Caco-2 (cell line): ENCODE data around the gene CATSPERD. TPM values are rescaled to one million over a fixed set of nuclear protein-coding genes. Genes with fewer than 3 reads are reported as not detected.

Experiments
- BruUV-seq: library from RNA; stranded (reverse); fragments of 400-500 nt; replicated peaks from 2 replicates; lab custom pipeline; 2021; lab: Mats Ljungman, UMichigan
- CTCF ChIA-PET: fragments of 300-600 bp; sonication (Branson Sonifier 250); formaldehyde crosslinking; loops from one replicate; lab custom pipeline; 2022; ENCODE audit warnings: antibody characterized with exemption; lab: Charles Lee
- POLR2A ChIA-PET: fragments of 300-600 bp; sonication (Branson Sonifier 250); formaldehyde crosslinking; loops from one replicate; lab custom pipeline; 2022; ENCODE audit warnings: antibody characterized with exemption; lab: Charles Lee
- DNase-seq, 2 experiments: peaks; one replicate each; pipeline versions ENCODE4 v3.0.0 to v3.0.0-alpha.2; 2020 to 2022
- H3K27me3 ChIP-seq: replicated peaks from 2 replicates; pipeline ENCODE4 v1.6.0; 2011; ENCODE audit warnings: low read length; ENCODE audit not compliant: control insufficient read depth, insufficient read depth
- H3K36me3 ChIP-seq: 2 replicates; pipeline ENCODE4 v1.5.1; 2011; ENCODE audit warnings: low read length; ENCODE audit not compliant: control insufficient read depth, insufficient read depth
- H3K4me1 ChIP-seq: fragments of 250-450 bp; sonication (Bioruptor Pico); 2 replicates; pipeline ENCODE4 v1.5.1; 2020; ENCODE audit warnings: mild to moderate bottlenecking
- H3K4me3 ChIP-seq: 2 replicates; pipeline ENCODE4 v1.5.1; 2011; ENCODE audit warnings: low read depth, mild to moderate bottlenecking, control low read depth, low read length
- H3K9me3 ChIP-seq: fragments of 250-450 bp; sonication (Bioruptor Pico); 2 replicates; pipeline ENCODE4 v1.5.1; 2020; ENCODE audit warnings: mild to moderate bottlenecking, moderate library complexity
- H3K27ac Mint-ChIP-seq: one replicate; pipeline ENCODE4 v1.8.0; 2022; ENCODE audit warnings: mixed read lengths; ENCODE audit not compliant: unreplicated experiment
- H3K27me3 Mint-ChIP-seq: one replicate; pipeline ENCODE4 v1.8.0; 2022; ENCODE audit warnings: mixed read lengths; ENCODE audit not compliant: insufficient read depth, unreplicated experiment
- H3K36me3 Mint-ChIP-seq: one replicate; pipeline ENCODE4 v1.8.0; 2022; ENCODE audit warnings: mild to moderate bottlenecking, mixed read lengths; ENCODE audit not compliant: insufficient read depth, unreplicated experiment
- H3K4me1 Mint-ChIP-seq: one replicate; pipeline ENCODE4 v1.8.0; 2022; ENCODE audit warnings: low read depth, mixed read lengths; ENCODE audit not compliant: unreplicated experiment
- H3K4me3 Mint-ChIP-seq: one replicate; pipeline ENCODE4 v1.8.0; 2022; ENCODE audit warnings: mild to moderate bottlenecking, moderate library complexity, mixed read lengths; ENCODE audit not compliant: unreplicated experiment
- H3K9me3 Mint-ChIP-seq: one replicate; pipeline ENCODE4 v1.8.0; 2022; ENCODE audit warnings: mixed read lengths; ENCODE audit not compliant: unreplicated experiment
- intact Hi-C: fragments of 100-400 bp; cut with micrococcal nuclease; formaldehyde crosslinking; loops from one replicate; pipeline ENCODE4 v1.10.0; 2022; ENCODE audit not compliant: unreplicated experiment
- total RNA-seq: library from RNA; stranded (reverse); gene quantifications from 2 replicates; pipeline ENCODE4 v1.2.3, GENCODE V29; 2022
- TF ChIP-seq, protein P1 (sequence below), 2 experiments: fragments of 200-600 bp in 1 of 2; IDR thresholded peaks; 1 replicate in 1 of 2; 2 replicates in 1 of 2; pipeline versions ENCODE4 v1.5.1 to v1.8.0; 2011 to 2022; ENCODE audit warnings: antibody characterized with exemption in 1 of 2, control low read depth in 1 of 2, inconsistent platforms in 1 of 2, low read depth in 1 of 2, low read length in 1 of 2, mild to moderate bottlenecking in 1 of 2, moderate library complexity in 1 of 2; ENCODE audit not compliant: insufficient read depth in 1 of 2, severe bottlenecking in 1 of 2, unreplicated experiment in 1 of 2

CATSPERD gene
- total RNA-seq, 1 experiment from 2014 or later: not detected

DNA sequence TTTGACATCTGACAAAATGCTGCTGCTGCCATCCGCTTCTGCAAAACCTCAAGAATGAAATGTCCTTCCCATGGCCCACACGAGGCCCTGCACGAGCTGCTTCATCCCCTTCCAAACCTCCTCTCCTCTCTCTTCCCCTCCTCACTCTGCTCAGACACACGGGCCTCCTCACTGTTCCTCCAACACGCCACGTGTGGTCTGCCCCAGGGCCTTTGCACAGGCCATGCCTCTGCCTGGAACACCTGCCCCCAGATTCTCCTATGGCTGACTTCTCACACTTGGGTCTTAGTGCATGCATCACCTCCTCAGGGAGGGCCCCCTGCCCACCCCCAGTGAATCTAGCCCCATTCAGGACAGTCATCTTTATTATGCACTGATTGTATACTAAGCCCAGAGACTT is 100.3 kb downstream of the CATSPERD start:
- no peaks in the 10 kb centered on the region for H3K36me3 Mint-ChIP-seq
- H3K4me3 Mint-ChIP-seq: no peak overlapping the region
- Histone ChIP-seq H3K4me1 (no peaks in the 10 kb centered on the region), H3K4me3 (no peak overlapping the region), H3K9me3 (no peaks in the 10 kb centered on the region), H3K36me3 (no peaks in the 10 kb centered on the region), H3K27me3 (no peaks in the 10 kb centered on the region)
- no peaks in the 10 kb centered on the region for H3K9me3 Mint-ChIP-seq
- TF ChIP-seq, protein P1, sequence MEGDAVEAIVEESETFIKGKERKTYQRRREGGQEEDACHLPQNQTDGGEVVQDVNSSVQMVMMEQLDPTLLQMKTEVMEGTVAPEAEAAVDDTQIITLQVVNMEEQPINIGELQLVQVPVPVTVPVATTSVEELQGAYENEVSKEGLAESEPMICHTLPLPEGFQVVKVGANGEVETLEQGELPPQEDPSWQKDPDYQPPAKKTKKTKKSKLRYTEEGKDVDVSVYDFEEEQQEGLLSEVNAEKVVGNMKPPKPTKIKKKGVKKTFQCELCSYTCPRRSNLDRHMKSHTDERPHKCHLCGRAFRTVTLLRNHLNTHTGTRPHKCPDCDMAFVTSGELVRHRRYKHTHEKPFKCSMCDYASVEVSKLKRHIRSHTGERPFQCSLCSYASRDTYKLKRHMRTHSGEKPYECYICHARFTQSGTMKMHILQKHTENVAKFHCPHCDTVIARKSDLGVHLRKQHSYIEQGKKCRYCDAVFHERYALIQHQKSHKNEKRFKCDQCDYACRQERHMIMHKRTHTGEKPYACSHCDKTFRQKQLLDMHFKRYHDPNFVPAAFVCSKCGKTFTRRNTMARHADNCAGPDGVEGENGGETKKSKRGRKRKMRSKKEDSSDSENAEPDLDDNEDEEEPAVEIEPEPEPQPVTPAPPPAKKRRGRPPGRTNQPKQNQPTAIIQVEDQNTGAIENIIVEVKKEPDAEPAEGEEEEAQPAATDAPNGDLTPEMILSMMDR (IDR thresholded peaks at IDR 0.05; ENCODE audit: insufficient read depth in 1 of 2, low read depth in 1 of 2, low read length in 1 of 2, severe bottlenecking in 1 of 2, unreplicated experiment in 1 of 2): no peak
- ChIA-PET POLR2A (no interaction called here), CTCF (interaction anchor here (1.7 kb wide), 1 partner anchor 17 kb away, joined by 7 read pairs; no protein-coding TSS in a partner anchor)
- H3K4me1 Mint-ChIP-seq: no peaks in the 10 kb centered on the region
- no peaks in the 10 kb centered on the region for H3K27me3 Mint-ChIP-seq
- DNase-seq: no peak
- H3K27ac Mint-ChIP-seq: no peak overlapping the region
- intact Hi-C loops: no loop called here
- no TSS peak for BruUV-seq

GRCh38 chr19:5821521-5822180 is 101.2 kb downstream of the CATSPERD start:
- ChIA-PET POLR2A (no interaction called here), CTCF (interaction anchor here (1.7 kb wide), 1 partner anchor 17 kb away, joined by 7 read pairs; no protein-coding TSS in a partner anchor)
- DNase-seq: no peak
- H3K4me1 ChIP-seq: no peaks in the 10 kb centered on the region
- H3K9me3 ChIP-seq: no peaks in the 10 kb centered on the region
- no peaks in the 10 kb centered on the region for H3K36me3 ChIP-seq
- H3K27me3 ChIP-seq: no peaks in the 10 kb centered on the region
- TF ChIP-seq, protein P1 (IDR thresholded peaks at IDR 0.05; ENCODE audit: insufficient read depth in 1 of 2, low read depth in 1 of 2, low read length in 1 of 2, severe bottlenecking in 1 of 2, unreplicated experiment in 1 of 2): no peak
- no peak overlapping the region for H3K27ac Mint-ChIP-seq
- no peaks in the 10 kb centered on the region for H3K9me3 Mint-ChIP-seq
- no peaks in the 10 kb centered on the region for H3K4me1 Mint-ChIP-seq
- H3K4me3 Mint-ChIP-seq: no peak overlapping the region
- no TSS peak for BruUV-seq
- H3K27me3 Mint-ChIP-seq: no peaks in the 10 kb centered on the region
- no peaks in the 10 kb centered on the region for H3K36me3 Mint-ChIP-seq
- no peak overlapping the region for H3K4me3 ChIP-seq
- intact Hi-C loops: no loop called here

GRCh38 chr19:5822181-5822844 is 101.9 kb downstream of the CATSPERD start:
- CTCF ChIA-PET: interaction anchor here (1.1 kb wide), 1 partner anchor 18 kb away, joined by 8 read pairs; no protein-coding TSS in a partner anchor
- Mint-ChIP-seq H3K27me3 (no peaks in the 10 kb centered on the region), H3K4me1 (peaks cover 5% of the 10 kb centered on the region), H3K27ac (no peak overlapping the region), H3K36me3 (no peaks in the 10 kb centered on the region), H3K9me3 (no peaks in the 10 kb centered on the region), H3K4me3 (no peak overlapping the region)
- BruUV-seq: no TSS peak
- Histone ChIP-seq H3K36me3 (no peaks in the 10 kb centered on the region), H3K9me3 (no peaks in the 10 kb centered on the region), H3K4me3 (no peak overlapping the region), H3K27me3 (no peaks in the 10 kb centered on the region), H3K4me1 (peaks cover 4% of the 10 kb centered on the region; the same call in 1 of the 2 replicates)
- intact Hi-C loops: no loop called here
- POLR2A ChIA-PET: no interaction called here
- DNase-seq: no peak
- TF ChIP-seq, protein P1 (IDR thresholded peaks at IDR 0.05; ENCODE audit: insufficient read depth in 1 of 2, low read depth in 1 of 2, low read length in 1 of 2, severe bottlenecking in 1 of 2, unreplicated experiment in 1 of 2): no peak
